HG02763 (cell line): ENCODE data around the gene ERBB4.

Experiments
- ATAC-seq: cut with Tn5 transposase; IDR thresholded peaks from one replicate; pipeline ENCODE4 v1.9.1; 2021; ENCODE audit warnings: mild to moderate bottlenecking, moderate library complexity; ENCODE audit not compliant: unreplicated experiment

Gene ERBB4

GRCh38 chr2:212367431-212367830, 171.2 kb downstream of the ERBB4 start:
- ATAC-seq: no peak

- ATAC-seq: no peak
Measured at GRCh38 chr2:212364112-212364985, 174.3 kb downstream of the ERBB4 start.

GRCh38 chr2:212361174-212361756, 177.3 kb downstream of the ERBB4 start:
- ATAC-seq: no peak

GRCh38 chr2:212360068-212360460, 178.5 kb downstream of the ERBB4 start:
- no peak for ATAC-seq

- ATAC-seq: no peak
Measured at GRCh38 chr2:212359425-212360067, 179.1 kb downstream of the ERBB4 start.

GRCh38 chr2:212357606-212358005, 181.0 kb downstream of the ERBB4 start:
- ATAC-seq: no peak

GRCh38 chr2:212354382-212354781, 184.2 kb downstream of the ERBB4 start:
- no peak for ATAC-seq

GRCh38 chr2:212348501-212348900, 190.1 kb downstream of the ERBB4 start:
- no peak for ATAC-seq

GRCh38 chr2:212346865-212347264, 191.7 kb downstream of the ERBB4 start:
- ATAC-seq: no peak

GRCh38 chr2:212345966-212346365, 192.6 kb downstream of the ERBB4 start:
- no peak for ATAC-seq

GRCh38 chr2:212344131-212344530, 194.5 kb downstream of the ERBB4 start:
- no peak for ATAC-seq

GRCh38 chr2:212343167-212343566, 195.4 kb downstream of the ERBB4 start:
- no peak for ATAC-seq

- ATAC-seq: no peak
Measured at GRCh38 chr2:212337486-212338343, 200.9 kb downstream of the ERBB4 start.

GRCh38 chr2:212337036-212337435, 201.6 kb downstream of the ERBB4 start:
- no peak for ATAC-seq

GRCh38 chr2:212330263-212330662, 208.3 kb downstream of the ERBB4 start:
- ATAC-seq: no peak

GRCh38 chr2:212328712-212329496, 209.7 kb downstream of the ERBB4 start:
- no peak for ATAC-seq

- ATAC-seq: no peak
Measured at GRCh38 chr2:212328136-212328535, 210.5 kb downstream of the ERBB4 start.

GRCh38 chr2:212327171-212327809, 211.3 kb downstream of the ERBB4 start:
- no peak for ATAC-seq

GRCh38 chr2:212318636-212319035, 220.0 kb downstream of the ERBB4 start:
- no peak for ATAC-seq

GRCh38 chr2:212314680-212315079, 223.9 kb downstream of the ERBB4 start:
- no peak for ATAC-seq
